Kidney (tissue), 14 donors: ENCODE data around the gene AJUBA. TPM values are rescaled to one million over a fixed set of nuclear protein-coding genes. Genes with fewer than 3 reads are reported as not detected.
"Not testable (repeated sequence)": the region's sequence is repeated elsewhere in the genome, so short reads cannot be mapped to it uniquely, and the experiment has no call there.

Experiments
- DNase-seq, 5 donors: peaks; one replicate each; pipeline ENCODE4 v3.0.0-alpha.2; 2013 to 2020
- FAIRE-seq: peaks from 2 replicates; lab custom pipeline; 2012; peaks lifted over from hg19 to GRCh38; lab: Jason Lieb, UNC
- H3K27ac ChIP-seq, 2 donors: one replicate each; pipeline ENCODE4 v1.7.0; 2013; ENCODE audit warnings: low read depth in 2 of 2, low read length in 2 of 2, inconsistent platforms in 1 of 2
- H3K27me3 ChIP-seq: one replicate; pipeline ENCODE4 v1.7.1; 2013; ENCODE audit warnings: low read length, inconsistent platforms; ENCODE audit not compliant: control insufficient read depth, insufficient read depth
- H3K36me3 ChIP-seq, 3 donors: one replicate each; pipeline versions ENCODE4 v1.7.0 to v1.7.1; 2013; ENCODE audit warnings: low read length in 3 of 3, control low read depth in 1 of 3, inconsistent platforms in 1 of 3; ENCODE audit not compliant: insufficient read depth in 3 of 3, control insufficient read depth in 2 of 3
- H3K4me1 ChIP-seq, 3 donors: one replicate each; pipeline versions ENCODE4 v1.7.0 to v1.7.1; 2013; ENCODE audit warnings: low read length in 3 of 3, inconsistent platforms in 1 of 3, low read depth in 1 of 3; ENCODE audit not compliant: control insufficient read depth in 2 of 3, insufficient read depth in 2 of 3
- H3K4me3 ChIP-seq, 3 donors: one replicate each; pipeline versions ENCODE4 v1.7.0 to v1.8.1; 2013; ENCODE audit warnings: low read length in 3 of 3, control low read depth in 1 of 3, inconsistent platforms in 1 of 3
- H3K9ac ChIP-seq, 3 donors: one replicate each; pipeline versions ENCODE4 v1.7.0 to v1.7.1; 2013; ENCODE audit warnings: low read length in 3 of 3, control low read depth in 1 of 3, inconsistent platforms in 1 of 3
- H3K9me3 ChIP-seq, 3 donors: one replicate each; pipeline versions ENCODE4 v1.7.0 to v1.7.1; 2013; ENCODE audit warnings: low read length in 3 of 3, control low read depth in 1 of 3, inconsistent platforms in 1 of 3; ENCODE audit not compliant: control insufficient read depth in 2 of 3, insufficient read depth in 1 of 3
- CTCF ChIP-seq: IDR thresholded peaks from 3 replicates; pipeline ENCODE4 v1.5.1; 2012; ENCODE audit warnings: mild to moderate bottlenecking, moderate library complexity, borderline replicate concordance; ENCODE audit not compliant: insufficient read depth; ENCODE audit errors: extremely low read depth
- intact Hi-C: fragments of 100-400 bp; cut with DNase I; formaldehyde crosslinking; loops from one replicate; pipeline ENCODE4 v1.11.1; 2022
- polyA plus RNA-seq: library from polyadenylated mRNA; stranded (reverse); fragments of 350-450 nt; fragmentation: Illumina TruSeq; extraction: RNeasy Lipid Tissue Mini Kit (QIAGEN cat#74804); gene quantifications from one replicate; pipeline ENCODE4 v1.2.3, GENCODE V29; 2014; ENCODE audit warnings: low read depth, low replicate concordance; ENCODE audit not compliant: insufficient read depth
- total RNA-seq: library from RNA; stranded (reverse); fragmentation: NEBNext Ultra II Directional; extraction: Animal tissue kit (Norgen Biotek cat#: 25700); gene quantifications from one replicate; pipeline ENCODE4 v1.2.1, GENCODE V29; 2021
- donor health status: control.
- donor health status: control.
- donor health status: control.
- donor health status: control.
- donor health status: control.
- donor health status: DM: yes; HTN: yes; CAD: no.
- donor health status: Normal renal cell carcinoma (clear cell type).

AJUBA gene
- total and polyA plus RNA-seq, 2 donors from 2014 or later = 14.6 to 28.5 TPM

GRCh38 chr14:23015618-23016017, 33.3 kb upstream of the AJUBA start:
- Histone ChIP-seq H3K9me3 (no peaks in the 10 kb centered on the region), H3K27ac (no peak overlapping the region), H3K36me3 (no peaks in the 10 kb centered on the region), H3K4me1 (no peaks in the 10 kb centered on the region), H3K9ac (no peak overlapping the region), H3K27me3 (no peaks in the 10 kb centered on the region), H3K4me3 (no peak overlapping the region)
- TF ChIP-seq CTCF = no peak
- FAIRE-seq = no peak
- peak in 1 of 5 donors; percentile 3 for DNase-seq
- intact Hi-C loops = no loop called here

- intact Hi-C loops, DNase-seq, FAIRE-seq, H3K27me3 ChIP-seq, H3K4me1 ChIP-seq, H3K36me3 ChIP-seq, H3K27ac ChIP-seq, H3K9me3 ChIP-seq, H3K9ac ChIP-seq, H3K4me3 ChIP-seq: not testable (repeated sequence)
Measured at GRCh38 chr14:23013749-23014054, 31.4 kb upstream of the AJUBA start.

GRCh38 chr14:23013054-23013748, 30.9 kb upstream of the AJUBA start:
- Histone ChIP-seq H3K27me3 (no peaks in the 10 kb centered on the region), H3K4me1 (peaks cover 0 to 2% (median 0%) of the 10 kb centered on the region in 3 donors), H3K4me3 (no peak overlapping the region), H3K27ac (no peak overlapping the region), H3K9ac (no peak overlapping the region), H3K36me3 (no peaks in the 10 kb centered on the region), H3K9me3 (no peaks in the 10 kb centered on the region)
- DNase-seq (no peak), FAIRE-seq (no peak)
- no peak for TF ChIP-seq CTCF
- intact Hi-C loops = no loop called here

GRCh38 chr14:23009939-23010726, 27.8 kb upstream of the AJUBA start, which contains the start of gene C14orf93:
Gene C14orf93 (minus strand): TSS chr14:23010143. CDS start chr14:22999023, 11,120 bp downstream.
- peak within 1 kb of the TSS; percentile 82 to 87 (median 83) for H3K4me3 ChIP-seq
- peak within 1 kb of the TSS; percentile 79 to 82 for H3K27ac ChIP-seq
- H3K9ac ChIP-seq = peak within 1 kb of the TSS; percentile 25 to 77 (median 60)
- no peaks in the 10 kb centered on the region for H3K27me3 ChIP-seq
- H3K4me1 ChIP-seq = peaks cover 2 to 11% (median 3%) of the 10 kb centered on the region in 3 donors
- peak; percentile 84 to 94 (median 91) for DNase-seq
- no peak for FAIRE-seq
- H3K36me3 ChIP-seq = no peaks in the 10 kb centered on the region
- H3K9me3 ChIP-seq = no peaks in the 10 kb centered on the region
- intact Hi-C loops = no loop called here
- no peak for TF ChIP-seq CTCF
